Activated T-cell treated with anti-CD3 and anti-CD28 coated beads for 4 hours (primary cell): ENCODE measurements around the gene NAP1L1.
"Not testable (repeated sequence)": the region's sequence is repeated elsewhere in the genome, so short reads cannot be mapped to it uniquely, and the experiment has no call there.

Experiments used
- DNase-seq: peaks from one replicate; pipeline ENCODE4 v3.0.0-alpha.2; 2020

NAP1L1 gene

DNA sequence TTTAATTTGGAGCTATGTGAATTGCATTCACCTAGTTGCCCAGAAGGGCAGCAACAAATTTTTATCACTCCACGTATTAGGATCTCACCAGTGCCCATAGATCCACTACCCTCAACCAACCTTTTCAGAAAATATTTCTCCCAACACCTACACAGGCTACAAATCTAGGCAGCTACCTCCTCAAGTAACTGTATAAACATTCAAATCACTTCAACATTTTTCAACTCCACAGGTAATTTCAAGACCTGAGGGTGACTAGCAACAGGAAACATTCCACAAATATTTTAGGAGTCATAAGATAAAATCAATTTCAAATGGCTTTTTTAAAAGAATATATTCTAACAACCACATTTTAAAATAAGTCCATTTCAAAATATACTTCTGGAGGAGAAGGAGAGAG, 65.8 kb downstream of the NAP1L1 start:
- DNase-seq: no peak

DNA sequence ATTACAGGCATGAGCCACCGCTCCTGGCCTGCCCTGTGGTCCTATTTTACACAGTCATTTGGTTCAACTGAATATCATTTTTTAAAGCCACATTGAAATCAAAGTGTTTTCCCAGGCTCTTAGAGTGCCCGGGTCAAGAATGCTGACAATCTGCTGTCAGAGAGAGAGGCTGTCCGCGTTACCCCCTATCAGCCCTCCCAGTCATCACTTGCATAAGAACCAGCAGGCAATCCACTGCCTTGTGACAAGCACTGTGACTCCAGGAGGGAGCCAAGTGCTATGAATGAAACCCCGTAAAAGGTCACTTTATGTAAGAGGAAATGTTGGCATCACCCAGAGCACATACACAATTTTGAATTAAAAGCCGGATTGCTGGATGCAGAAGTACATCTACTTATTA, 66.4 kb downstream of the NAP1L1 start:
- no peak for DNase-seq

DNA sequence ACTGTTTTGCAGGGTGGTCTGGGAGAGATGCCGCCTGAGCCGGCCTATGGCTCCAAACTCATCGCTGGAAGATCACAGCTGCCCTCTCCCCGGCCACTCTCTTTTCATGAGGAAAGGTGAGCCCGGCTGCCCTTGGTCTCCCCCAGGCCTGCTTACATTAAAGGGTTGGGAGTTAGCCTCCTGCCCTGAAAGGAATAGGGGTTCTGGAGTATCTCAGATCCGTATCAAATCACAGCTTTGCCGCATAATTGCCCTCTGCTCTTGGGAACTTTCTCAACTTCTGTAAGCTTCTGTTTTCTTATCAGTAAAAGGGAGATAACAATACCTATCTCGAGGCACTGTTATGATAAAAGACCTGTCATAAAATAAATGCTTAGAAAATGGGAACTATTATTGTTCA, 70.5 kb downstream of the NAP1L1 start:
- no peak for DNase-seq

DNA sequence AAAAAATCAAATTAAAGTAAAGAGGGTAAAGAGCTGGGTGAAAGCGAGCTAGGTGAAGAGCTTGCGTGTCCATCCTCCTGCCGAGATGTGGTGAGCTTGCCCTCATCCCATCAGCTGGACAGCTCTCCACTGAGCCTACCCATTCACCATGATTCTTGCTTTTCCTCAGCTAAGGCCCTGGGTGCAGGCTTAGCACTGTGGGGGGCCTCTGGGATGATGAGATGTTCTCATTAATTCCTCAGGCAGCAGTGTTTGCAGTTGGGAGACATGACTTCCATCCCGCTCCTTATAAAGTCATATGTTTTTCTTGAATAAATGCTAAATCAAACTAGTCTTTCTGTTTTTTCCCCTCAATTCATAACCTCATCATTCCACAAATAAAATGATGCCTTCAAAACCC, 70.9 kb downstream of the NAP1L1 start:
- DNase-seq: no peak

DNA sequence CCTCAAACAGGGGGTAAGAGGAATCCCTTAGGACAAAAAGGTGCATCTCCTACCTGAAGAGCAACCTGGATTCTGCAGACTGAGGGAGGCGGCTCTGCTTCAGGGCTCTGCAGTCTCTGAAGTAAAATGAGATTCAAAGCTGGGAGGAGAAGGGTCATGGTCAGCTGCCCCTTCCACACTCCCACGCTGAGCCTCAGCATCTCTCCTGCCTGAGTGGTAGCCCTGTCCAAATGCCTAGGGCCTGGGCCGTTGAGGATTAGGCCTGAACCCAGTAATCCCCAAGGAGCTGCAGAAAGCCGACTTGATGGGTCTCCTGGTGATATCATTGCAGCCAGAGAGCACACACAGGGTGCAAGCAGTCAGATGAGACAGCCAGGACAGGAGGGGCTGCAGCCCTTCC, 71.8 kb downstream of the NAP1L1 start:
- no peak for DNase-seq

DNA sequence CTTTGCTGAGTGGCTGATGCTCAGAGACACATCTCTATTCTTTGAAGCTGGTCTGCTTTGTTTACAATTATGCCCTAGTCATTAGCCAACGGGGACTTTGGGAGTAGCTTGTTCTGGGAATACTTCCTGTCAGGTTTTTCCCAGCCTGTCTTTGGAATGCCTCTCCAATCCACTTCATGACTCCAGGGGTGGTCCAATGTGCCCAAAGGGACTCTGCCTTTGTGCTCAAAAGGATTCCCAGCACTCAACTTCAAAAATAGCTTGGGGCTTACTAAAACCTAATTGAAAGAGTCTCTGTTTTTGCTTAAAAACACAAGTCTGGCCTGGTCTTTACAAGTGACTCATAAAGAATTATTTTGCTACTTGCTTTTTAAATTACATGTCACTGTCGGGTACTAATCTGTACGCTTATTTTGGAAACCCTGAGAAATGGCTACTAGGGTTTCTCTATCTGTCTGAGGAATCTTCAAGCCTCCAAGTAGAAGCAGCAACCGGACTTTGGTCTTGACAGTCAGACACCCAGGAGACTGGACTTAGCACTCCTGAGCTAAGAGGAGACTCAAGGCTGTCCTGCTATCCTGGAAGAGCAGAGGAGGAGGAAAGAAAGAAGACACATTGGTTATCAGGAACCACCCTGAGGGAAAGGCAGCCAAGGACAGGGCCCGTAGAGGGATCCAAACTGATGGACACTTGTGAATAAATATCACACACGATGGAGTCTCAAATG, 73.6 kb downstream of the NAP1L1 start:
- DNase-seq: no peak

DNA sequence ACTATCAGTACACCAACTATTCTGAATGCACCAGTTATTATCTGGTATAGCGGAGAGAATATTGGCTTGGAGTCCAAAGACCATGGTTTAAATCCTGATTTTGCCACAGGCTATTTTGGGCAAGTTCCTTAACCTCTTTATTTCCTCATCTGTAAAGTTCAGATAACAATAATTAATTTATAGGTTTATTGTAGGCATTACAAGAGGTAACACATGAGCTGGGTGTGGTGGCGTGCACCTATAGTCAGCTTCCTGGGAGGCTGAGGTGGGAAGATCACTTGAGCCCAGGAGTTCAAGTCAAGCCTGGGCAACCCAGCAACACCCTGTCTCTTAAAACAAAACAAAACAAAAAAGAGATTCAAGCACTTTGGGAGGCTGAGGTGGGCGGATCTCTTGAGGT, 76.1 kb downstream of the NAP1L1 start:
- DNase-seq: no peak

DNA sequence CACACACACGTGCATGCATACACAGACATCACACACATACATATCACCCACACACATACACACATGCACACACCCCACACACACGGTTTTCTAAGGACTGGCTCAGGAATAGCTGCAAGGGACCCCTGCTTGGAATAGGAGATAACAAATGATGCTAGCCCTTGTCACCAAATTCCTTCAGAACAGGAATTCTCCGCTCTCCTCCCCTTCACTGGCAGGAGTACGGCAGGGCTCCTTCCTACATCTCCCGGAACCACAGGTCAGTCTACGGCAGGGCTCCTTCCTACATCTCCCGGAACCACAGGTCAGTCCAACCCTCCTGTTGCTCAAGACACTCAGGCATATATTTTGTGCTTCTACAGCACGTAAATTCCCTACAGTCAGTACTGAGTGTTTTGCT, 76.8 kb downstream of the NAP1L1 start:
- DNase-seq: no peak

DNA sequence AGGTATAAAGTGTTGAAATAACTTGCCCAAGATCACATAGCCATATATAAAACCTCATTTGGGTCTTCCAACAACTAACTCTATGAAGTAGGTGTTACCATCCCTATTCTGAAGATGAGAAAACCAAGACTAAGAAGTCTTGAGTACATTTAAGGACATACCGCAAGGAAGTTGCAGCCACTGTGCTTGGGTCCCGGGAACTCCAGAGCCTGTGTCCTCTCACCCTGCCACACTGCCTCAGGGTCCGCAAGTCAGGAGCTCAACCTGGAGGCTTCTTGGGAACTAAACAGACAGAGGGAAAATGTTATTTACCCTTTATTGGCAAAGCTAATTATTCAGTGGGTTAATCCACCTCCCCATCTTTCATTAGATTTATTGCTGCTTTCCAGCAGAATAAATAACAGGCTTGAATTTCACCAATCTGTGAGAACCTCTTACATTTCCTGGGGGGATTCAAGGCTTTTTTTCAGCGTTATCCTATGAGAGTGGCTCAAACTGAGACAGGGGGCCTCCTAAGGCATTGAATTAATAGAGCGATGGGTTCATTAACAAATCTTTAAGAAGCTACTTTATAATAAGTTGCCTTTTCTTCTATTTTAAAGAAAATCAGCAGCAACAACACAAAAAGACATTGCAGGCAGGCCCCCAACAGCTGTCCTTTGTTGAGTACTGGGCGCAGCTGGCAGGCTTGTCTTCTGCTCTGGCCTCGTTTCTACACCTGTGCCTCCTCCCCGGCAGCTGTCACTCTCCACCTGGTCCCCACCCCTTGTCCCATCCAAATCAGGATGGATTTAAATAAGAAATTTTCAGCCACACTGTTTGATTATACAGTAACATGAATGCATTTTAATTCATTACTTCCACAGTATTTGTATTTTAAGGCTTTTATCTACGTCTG, 78.2 kb downstream of the NAP1L1 start:
- no peak for DNase-seq

DNA sequence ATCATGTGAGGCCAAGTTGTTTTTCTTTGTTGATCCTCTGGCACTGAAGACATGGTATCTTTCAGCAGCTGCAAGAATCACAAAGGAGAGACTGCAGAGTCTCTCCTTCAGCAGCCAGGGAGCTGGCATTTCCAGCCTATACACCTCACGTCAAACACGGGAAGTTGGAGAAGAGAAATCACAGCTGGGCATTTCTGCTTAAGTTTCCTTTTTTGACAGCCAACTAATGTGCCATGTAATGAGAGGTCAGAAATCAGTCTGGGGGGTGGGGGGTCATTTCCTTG, 81.2 kb downstream of the NAP1L1 start:
- no peak for DNase-seq

DNA sequence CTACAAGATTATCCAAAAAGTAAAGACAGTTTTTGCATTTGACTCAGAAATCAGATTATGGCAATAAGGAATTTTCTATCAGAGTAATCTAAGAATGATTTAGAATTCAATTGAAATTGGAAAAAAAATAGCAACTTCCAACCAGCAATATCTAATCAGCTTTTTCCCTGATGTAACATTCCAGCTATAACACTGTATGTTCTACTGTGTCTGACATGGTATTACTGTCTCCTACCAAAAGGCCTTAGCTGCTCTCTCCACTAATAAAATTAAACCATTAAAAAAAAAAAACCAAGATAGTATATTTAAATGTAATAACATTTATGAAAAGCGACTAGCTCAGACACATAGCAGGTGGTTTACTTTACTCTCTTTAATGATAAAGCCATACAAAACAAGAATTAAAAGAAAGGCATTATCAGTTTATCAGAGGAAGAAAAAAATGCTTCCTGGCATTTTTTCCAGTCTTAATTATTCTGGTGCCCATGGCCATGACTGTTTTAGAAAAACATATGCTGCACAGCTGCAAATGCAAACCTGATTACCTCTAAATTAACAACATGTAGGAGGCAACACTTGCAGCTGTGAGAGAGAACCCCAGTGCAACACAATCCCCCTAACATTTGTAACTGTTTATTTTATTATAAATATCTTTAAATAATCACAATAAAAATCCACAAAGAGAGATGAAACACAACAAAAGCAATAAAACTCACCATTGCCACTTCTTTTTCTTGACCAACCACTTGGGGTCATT, 81.7 kb downstream of the NAP1L1 start:
- DNase-seq: no peak

DNA sequence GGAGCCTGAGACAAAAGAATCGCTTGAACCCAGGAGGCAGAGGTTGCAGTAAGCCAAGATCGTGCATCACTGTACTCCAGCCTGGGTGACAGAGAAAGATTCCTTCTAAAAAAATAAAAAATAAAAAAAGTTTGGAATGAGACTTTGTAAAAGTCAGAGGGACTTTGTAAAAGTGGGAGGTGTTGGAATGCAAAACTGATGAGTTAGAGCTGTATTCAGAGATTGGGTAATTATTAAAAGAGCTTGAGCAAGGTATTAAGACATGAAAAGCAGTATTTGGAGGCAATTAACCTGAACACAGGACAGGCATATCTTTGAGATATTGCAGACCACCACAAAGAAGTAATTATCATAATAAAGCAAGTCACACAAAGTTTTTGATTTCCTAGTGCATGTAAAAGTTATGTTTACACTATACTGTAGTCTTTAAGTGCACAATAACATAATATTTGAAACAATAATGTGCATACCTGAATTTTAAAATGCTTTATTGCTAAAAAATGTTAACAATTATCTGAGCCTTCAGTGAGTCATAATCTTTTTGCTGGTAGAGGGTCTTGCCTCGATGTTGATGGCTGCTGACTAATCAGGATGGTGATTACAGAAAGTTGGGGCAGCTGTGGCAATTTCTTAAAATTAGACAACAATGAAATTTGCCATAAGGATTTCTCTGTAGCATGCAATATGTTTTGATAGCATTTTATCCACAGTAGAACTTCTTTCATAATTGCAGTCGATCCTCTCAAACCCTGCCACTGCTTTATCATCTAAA, 86.0 kb downstream of the NAP1L1 start:
- no peak for DNase-seq

DNA sequence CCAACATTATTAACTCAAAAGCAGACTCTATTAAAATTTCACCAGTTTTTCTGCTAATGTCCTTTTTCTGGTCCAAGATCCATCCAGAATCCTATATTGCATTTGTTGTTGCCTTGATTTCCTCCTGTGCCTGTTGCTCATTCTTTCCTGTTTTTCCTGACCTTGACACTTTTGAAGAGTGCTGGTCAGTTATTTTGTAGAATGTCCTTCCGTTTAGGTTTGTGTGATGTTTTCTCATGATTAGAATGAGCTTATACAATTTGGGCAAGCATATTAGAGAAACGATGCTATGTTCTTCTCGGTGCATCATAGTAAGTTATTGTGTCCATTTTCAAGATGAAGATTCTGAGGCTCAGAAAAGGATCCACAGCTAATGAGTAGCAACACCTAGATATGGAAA, 86.8 kb downstream of the NAP1L1 start:
- no peak for DNase-seq

DNA sequence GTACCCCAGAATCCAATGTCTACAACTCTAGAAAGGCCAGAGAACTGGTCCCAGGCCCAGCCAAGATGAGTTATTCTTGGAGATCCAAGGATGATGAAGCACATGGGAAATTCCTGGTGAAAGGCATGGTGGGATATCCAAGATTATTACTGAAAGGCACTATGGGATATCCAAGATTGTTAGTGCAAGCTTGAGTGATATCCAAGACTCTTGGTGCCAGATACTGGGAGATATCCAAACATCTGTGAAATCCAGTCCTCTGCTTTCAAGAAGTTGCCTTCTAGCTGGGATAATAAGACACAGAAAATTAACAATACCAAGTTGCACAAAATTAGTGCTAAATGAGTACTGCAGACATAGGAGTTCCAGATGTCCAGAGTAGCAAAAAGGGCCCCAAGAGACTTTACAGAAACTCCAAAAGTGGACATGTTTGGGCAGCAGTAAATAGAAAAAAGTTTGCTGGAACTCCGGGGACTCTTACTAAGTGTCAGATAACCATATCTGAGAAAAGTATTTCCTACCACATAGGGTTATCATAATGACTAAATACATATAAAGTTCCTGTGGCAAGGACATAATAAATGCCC, 87.5 kb downstream of the NAP1L1 start:
- no peak for DNase-seq

DNA sequence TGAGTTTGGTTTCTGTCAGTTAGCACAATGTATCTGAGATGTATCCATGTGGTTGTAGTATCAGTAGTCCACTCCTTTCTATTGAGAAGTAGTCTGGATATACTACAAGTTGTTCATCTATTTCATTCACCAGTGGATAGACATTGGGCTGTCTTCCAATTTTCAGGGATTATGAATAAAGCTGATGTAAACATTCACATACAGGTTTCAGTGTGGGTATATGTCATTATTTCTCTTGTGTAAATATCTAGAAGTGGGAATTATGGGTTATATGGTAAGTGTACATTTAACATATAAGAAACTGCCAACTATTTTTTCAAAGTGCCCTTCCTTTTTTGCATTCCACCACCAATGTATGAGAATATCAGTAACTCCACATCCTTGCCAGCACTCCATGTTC, 88.8 kb downstream of the NAP1L1 start:
- DNase-seq: no peak

DNA sequence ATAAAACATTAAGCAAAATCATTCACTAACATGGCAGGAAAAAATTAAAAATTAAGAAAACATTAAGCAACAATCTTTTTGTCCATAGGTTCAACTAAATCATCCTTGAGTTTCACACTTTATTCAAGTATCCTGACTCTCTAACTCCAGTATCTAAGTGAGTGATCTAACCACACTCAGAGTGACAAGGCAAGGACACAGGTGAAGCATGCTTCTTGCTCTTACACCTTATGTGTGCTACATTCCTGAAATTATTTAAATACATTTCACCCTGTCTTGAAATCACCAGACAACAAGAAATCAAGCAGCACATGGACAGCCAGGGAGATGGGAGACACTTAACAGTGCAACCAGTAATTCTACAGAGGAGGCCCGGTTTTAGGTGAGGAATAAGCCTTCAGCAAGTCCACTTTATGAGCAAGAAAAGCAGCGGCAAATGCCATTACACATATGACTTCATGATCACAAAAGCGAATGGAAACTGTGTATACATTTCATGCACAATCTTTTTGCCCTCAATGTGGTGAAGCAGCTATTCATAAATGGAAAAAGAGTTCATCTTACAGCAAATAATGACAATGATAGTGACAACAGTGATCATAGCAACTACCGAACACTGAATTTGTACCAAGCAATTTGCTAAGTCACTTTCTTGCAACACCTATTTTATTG, 90.3 kb downstream of the NAP1L1 start:
- DNase-seq: no peak

DNA sequence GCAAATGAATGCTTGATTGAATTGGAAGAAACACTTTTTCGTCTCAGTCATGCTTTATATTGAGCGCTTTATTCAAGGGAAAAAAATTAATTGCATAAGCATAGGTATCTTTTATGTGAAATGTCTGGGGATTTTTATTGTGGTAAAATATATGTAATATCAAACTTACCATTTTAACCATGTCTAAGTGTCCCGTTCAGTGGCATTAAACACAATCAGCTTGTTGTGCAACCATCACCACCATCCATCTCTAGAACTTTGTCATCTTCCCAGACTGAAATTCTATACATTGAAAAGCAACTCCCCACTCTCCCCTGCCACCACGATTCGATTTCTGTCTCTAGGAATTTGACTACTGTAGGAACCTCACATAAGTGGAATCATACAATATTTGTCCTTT, 92.7 kb downstream of the NAP1L1 start:
- DNase-seq: no peak

DNA sequence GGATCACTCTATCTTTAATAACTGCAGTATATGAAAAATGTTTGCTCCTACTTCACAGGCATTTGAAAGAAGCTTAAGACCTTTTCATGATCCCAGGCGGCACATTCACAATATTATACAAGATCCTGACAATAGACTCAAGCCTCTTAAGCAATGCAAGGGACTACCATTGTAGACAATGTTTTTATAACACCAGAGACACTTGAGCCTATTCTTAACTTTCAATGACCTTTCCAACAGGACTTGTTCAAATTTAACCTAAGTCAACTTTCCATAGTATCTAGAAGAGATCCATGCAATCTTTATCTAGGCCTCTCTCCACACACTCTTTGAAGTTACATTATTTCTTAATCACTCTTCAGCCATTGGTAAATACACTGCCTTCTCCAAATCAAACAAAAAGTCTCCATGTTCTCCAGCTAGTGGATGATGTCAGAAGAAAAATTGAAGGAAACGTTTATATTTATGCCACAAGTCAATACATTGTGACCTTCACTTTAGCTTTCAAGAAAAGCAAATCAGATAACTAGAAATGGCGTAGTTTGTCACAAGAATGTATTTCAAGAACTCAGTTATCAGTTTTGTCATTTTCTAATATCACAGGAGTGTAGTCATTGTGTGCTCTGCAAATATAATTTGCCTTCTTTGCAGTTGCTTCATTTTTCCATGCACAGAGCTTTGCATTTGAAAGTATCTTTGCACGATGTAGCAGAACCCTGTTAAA, 94.1 kb downstream of the NAP1L1 start:
- DNase-seq: no peak

DNA sequence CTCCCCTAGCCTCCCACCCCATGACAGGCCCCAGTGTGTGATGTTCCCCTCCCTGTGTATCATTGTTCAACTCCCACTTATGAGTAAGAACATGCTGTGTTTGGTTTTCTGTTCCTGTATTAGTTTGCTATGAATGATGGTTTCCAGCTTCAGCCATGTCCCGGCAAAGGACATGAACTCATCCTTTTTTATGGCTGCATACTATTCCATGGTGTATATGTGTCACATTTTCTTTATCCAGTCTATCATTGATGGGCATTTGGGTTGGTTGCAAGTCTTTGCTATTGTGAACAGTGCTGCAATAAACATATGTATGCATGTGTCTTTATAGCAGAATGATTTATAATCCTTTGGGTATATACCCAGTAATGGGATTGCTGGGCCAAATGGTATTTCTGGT, 96.8 kb downstream of the NAP1L1 start:
- not testable (repeated sequence) for DNase-seq
